ENCODE measurements around the gene NGRN. TPM values are rescaled to one million over a fixed set of nuclear protein-coding genes. Genes with fewer than 3 reads are reported as not detected.
"Not testable (repeated sequence)": the region's sequence is repeated elsewhere in the genome, so short reads cannot be mapped to it uniquely, and the experiment has no call there.

Gene NGRN
- total RNA-seq, 1 experiment from 2014 or later = 70.5 TPM

DNA sequence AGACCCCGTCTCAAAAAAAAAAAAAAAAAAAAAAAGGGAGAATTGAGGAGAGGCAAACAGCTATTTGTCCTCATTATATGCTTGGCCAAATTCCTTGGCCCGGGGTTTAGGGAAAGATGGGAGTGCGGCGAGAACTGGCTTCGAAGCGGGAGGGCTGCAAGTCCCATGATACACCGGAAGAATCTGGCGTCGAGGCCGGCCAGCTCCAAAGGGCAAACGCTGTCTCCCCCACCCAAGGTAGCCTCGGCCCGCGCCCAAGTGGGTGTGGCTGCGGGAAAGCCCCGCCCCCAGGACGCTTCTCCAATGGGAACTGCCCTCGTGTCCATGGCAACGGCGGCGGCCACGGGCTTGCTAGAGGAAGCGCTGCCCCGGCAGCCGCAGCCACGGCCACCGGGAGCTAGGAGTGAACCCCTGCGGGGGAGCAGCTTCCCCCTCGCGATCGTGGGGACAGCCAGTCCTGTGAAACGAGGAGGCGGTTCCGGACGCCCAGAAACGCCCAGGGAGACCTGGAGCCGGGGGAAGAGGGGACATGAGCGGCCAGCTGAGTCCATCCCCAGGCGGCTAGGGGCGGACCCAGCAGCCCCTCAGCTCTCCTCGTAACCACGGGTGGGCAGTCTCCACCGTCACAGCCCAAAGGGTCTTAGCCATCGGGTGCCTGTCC, 16.1 kb upstream of the NGRN start, which contains the start of gene TTLL13:
Gene TTLL13 (plus strand): TSS at position 354 of the 661 bp plus-strand sequence. CDS start 1,075 bp downstream, outside the sequence.
- Mint-ChIP-seq H3K27ac (ENCODE audit: low read depth, unreplicated experiment) (no peak within 1 kb of the TSS), H3K9me3 (ENCODE audit: unreplicated experiment) (no peaks in the 10 kb centered on the region), H3K36me3 (ENCODE audit: insufficient read depth, unreplicated experiment) (no peaks in the 10 kb centered on the region), H3K4me3 (ENCODE audit: unreplicated experiment) (peak within 1 kb of the TSS; percentile 74), H3K4me1 (ENCODE audit: insufficient read depth, unreplicated experiment) (no peaks in the 10 kb centered on the region), H3K27me3 (ENCODE audit: insufficient read depth, unreplicated experiment) (no peaks in the 10 kb centered on the region)
- ChIA-PET CTCF (interaction anchor here (0.6 to 2.7 kb wide), 7 partner anchors 10 to 365 kb away, joined by 3 to 15 read pairs (median 3); partner anchors contain the start of gene CIB1), POLR2A (interaction anchor here (0.5 to 4.7 kb wide), 7 partner anchors 10 to 231 kb away, joined by 3 to 33 read pairs (median 3); partner anchors contain the start of genes CIB1, GDPGP1 and NGRN)
- TF ChIP-seq CTCF (IDR thresholded peaks at IDR 0.05; ENCODE audit: unreplicated experiment) = no peak
- intact Hi-C loops (cut with micrococcal nuclease) = no loop called here
- DNase-seq (ENCODE audit: unreplicated experiment) = peak; percentile 89
- no TSS peak for BruUV-seq (replicated peaks)

DNA sequence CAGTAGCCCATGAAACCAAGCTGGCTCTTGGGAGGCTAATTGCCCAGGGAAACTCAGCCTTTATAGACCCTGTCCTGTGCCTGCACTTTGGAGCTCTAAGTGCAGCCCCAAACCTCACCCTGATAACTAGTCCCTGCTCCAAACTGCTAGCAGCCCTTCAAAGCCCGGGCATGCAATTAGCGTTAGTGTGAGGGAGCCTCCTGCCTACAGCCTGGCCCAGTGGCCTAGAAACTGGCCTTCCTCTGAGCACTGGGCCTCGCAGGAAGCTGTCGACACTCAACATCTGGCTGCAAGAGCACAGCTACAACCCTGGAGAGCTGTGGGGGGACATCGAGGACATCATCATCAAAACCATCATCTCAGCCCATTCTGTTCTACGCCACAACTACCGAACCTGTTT, 7.7 kb upstream of the NGRN start:
- CTCF ChIA-PET = interaction anchor here (0.6 kb wide), 1 partner anchor 1013 kb away, joined by 4 read pairs; no protein-coding TSS in a partner anchor
- no peak for DNase-seq (ENCODE audit: unreplicated experiment)
- peaks cover 9% of the 10 kb centered on the region for H3K4me1 Mint-ChIP-seq (ENCODE audit: insufficient read depth, unreplicated experiment)
- H3K27me3 Mint-ChIP-seq (ENCODE audit: insufficient read depth, unreplicated experiment) = no peaks in the 10 kb centered on the region
- BruUV-seq (replicated peaks) = no TSS peak
- H3K27ac Mint-ChIP-seq (ENCODE audit: low read depth, unreplicated experiment) = no peak overlapping the region
- no peak overlapping the region for H3K4me3 Mint-ChIP-seq (ENCODE audit: unreplicated experiment)
- no peak for TF ChIP-seq CTCF (IDR thresholded peaks at IDR 0.05; ENCODE audit: unreplicated experiment)
- H3K9me3 Mint-ChIP-seq (ENCODE audit: unreplicated experiment) = no peaks in the 10 kb centered on the region
- intact Hi-C loops (cut with micrococcal nuclease) = no loop called here
- H3K36me3 Mint-ChIP-seq (ENCODE audit: insufficient read depth, unreplicated experiment) = no peaks in the 10 kb centered on the region
- POLR2A ChIA-PET = interaction anchor here (1.0 kb wide), 1 partner anchor 10 kb away, joined by 3 read pairs; no protein-coding TSS in a partner anchor

DNA sequence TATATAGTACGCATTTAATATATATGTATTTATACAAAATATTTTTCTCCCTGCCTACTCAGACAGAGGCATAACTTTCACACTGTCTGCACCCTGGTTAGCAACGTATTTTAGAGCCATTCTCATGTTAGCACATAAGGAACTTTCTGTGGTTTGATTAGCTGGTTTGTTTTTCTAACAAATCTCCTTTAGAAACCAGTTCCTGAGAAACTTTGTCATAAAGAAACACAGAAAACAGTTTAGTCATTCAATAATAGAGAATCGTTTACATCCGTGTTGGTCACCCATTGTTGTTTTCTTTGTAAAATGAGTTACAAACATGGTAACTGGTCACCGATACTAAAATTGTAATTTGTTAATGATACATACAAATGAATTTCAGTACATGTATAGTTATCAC, 5.9 kb upstream of the NGRN start:
- Mint-ChIP-seq H3K4me1 (ENCODE audit: insufficient read depth, unreplicated experiment) (peaks cover 10% of the 10 kb centered on the region), H3K9me3 (ENCODE audit: unreplicated experiment) (no peaks in the 10 kb centered on the region), H3K27me3 (ENCODE audit: insufficient read depth, unreplicated experiment) (no peaks in the 10 kb centered on the region), H3K27ac (ENCODE audit: low read depth, unreplicated experiment) (no peak overlapping the region), H3K36me3 (ENCODE audit: insufficient read depth, unreplicated experiment) (no peaks in the 10 kb centered on the region), H3K4me3 (ENCODE audit: unreplicated experiment) (no peak overlapping the region)
- intact Hi-C loops (cut with micrococcal nuclease) = no loop called here
- DNase-seq (ENCODE audit: unreplicated experiment) = no peak
- ChIA-PET CTCF (no interaction called here), POLR2A (interaction anchor here (0.6 to 1.1 kb wide), 2 partner anchors 10 to 47 kb away, joined by 3 read pairs; partner anchors contain the start of gene TTLL13)
- BruUV-seq (replicated peaks) = no TSS peak
- no peak for TF ChIP-seq CTCF (IDR thresholded peaks at IDR 0.05; ENCODE audit: unreplicated experiment)

- H3K9me3 Mint-ChIP-seq (ENCODE audit: unreplicated experiment); intact Hi-C loops (cut with micrococcal nuclease); H3K27me3 Mint-ChIP-seq (ENCODE audit: insufficient read depth, unreplicated experiment); H3K27ac Mint-ChIP-seq (ENCODE audit: low read depth, unreplicated experiment); H3K4me3 Mint-ChIP-seq (ENCODE audit: unreplicated experiment); DNase-seq (ENCODE audit: unreplicated experiment); H3K36me3 Mint-ChIP-seq (ENCODE audit: insufficient read depth, unreplicated experiment); BruUV-seq (replicated peaks): not testable (repeated sequence)
- POLR2A ChIA-PET = interaction anchor here (0.5 to 3.7 kb wide), 3 partner anchors 11 to 27 kb away, joined by 3 to 33 read pairs (median 18); partner anchors contain the start of genes CIB1, GDPGP1 and TTLL13
- H3K4me1 Mint-ChIP-seq (ENCODE audit: insufficient read depth, unreplicated experiment) = peaks cover 15% of the 10 kb centered on the region
- CTCF ChIA-PET = interaction anchor here (0.6 to 2.7 kb wide), 4 partner anchors 9 to 344 kb away, joined by 3 to 15 read pairs (median 4); partner anchors contain the start of gene TTLL13
These were observed 4.7 kb upstream of the NGRN start for GRCh38 chr15:90260731-90261130.

All from MCF 10A (cell line).